ENCODE measurements around the gene TMEM200C.

DNA sequence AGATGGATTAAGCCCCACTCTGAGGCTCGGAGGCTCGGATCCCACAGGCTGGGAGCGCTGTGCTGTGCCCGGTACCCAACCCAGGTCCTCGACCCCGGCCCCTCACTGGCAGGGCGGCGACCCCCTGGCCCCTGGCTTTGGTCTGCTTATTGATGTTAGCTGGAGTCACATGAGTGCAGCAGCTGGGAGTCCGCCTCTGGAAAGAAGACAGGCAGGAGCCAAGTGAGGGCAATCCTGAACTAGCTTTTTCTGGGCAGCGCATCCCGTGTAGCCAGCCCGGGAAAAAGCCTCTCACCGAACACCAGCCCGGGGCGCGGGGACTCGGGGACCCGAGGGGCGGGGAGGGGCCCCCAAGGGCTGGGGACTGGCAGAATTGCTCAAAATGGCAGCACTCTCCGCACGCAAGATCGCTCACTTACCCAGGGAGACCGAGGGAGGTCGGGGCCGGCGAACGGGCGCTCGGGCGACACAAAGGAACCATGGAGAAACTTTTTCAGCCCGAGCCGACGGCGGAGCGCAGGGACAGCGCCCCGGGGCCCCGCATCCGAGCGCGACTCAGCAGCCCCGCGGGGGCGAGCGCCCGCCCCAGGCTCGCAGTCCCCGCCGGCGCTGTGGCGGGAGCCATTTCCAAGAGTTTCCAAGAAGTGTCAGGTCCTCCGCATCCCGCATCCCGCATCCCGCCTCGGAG, 567 bp downstream of the TMEM200C start:
- TF ChIP-seq, protein P1, sequence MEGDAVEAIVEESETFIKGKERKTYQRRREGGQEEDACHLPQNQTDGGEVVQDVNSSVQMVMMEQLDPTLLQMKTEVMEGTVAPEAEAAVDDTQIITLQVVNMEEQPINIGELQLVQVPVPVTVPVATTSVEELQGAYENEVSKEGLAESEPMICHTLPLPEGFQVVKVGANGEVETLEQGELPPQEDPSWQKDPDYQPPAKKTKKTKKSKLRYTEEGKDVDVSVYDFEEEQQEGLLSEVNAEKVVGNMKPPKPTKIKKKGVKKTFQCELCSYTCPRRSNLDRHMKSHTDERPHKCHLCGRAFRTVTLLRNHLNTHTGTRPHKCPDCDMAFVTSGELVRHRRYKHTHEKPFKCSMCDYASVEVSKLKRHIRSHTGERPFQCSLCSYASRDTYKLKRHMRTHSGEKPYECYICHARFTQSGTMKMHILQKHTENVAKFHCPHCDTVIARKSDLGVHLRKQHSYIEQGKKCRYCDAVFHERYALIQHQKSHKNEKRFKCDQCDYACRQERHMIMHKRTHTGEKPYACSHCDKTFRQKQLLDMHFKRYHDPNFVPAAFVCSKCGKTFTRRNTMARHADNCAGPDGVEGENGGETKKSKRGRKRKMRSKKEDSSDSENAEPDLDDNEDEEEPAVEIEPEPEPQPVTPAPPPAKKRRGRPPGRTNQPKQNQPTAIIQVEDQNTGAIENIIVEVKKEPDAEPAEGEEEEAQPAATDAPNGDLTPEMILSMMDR (IDR thresholded peaks at IDR 0.05), result no peak
- TF ChIP-seq POLR2A (IDR thresholded peaks at IDR 0.05), result no peak

Measured in right lobe of liver (tissue), 4 donors.